HG03045 (cell line): ENCODE measurements around the gene KRTAP20-2.

Experiments used
- ATAC-seq: cut with Tn5 transposase; IDR thresholded peaks from one replicate; pipeline ENCODE4 v1.9.1; 2021; ENCODE audit warnings: mild to moderate bottlenecking, moderate library complexity; ENCODE audit not compliant: unreplicated experiment

The KRTAP20-2 gene

DNA sequence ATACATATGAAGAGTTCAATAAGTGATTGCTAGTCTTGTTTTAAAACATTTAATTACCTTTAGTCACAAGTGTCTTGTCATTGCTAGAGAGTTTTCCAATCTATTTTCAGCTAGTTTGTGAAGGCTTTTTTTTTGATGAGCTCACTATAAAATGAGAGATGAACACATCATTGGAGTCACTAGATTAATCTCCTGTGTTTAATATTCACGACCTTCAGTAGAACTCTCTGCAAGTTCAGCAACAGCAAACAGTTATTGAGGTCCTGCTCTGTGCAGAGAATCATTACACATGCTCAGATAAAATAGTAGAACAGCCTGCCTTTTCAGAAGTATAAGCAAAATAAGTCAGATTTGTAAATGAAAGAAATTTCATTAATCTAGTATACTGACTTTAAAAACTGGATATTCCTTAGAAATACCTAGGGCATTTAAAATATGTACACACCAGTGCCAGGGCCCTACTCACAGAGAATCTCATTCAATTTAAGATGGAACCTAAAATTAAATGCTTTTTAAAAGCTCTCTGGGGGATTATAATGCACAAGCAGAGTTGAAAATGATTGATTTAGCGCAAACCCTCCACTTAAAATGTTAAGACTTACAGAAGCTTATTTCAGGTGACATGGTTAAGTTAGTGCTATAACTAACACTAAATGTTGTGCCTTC, 38.1 kb downstream of the KRTAP20-2 start:
- ATAC-seq = no peak

DNA sequence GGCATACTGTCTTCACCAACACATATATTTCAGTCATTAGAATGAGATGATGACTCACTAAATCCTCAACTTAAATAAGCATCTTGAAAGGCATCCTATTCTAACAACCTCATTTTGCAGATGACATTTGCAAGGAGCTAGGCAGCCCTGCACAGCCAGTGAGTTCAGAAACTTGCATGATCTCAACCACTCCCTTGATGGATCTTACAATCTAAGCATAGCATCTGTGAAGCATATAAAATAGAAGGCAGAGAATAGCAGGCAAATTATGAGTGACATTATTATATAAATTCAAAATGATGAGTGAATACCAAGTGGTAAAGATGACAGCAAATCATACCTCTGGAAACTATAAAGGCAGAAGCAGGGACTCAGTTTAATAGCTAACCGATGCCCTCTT, 39.3 kb downstream of the KRTAP20-2 start:
- no peak for ATAC-seq

DNA sequence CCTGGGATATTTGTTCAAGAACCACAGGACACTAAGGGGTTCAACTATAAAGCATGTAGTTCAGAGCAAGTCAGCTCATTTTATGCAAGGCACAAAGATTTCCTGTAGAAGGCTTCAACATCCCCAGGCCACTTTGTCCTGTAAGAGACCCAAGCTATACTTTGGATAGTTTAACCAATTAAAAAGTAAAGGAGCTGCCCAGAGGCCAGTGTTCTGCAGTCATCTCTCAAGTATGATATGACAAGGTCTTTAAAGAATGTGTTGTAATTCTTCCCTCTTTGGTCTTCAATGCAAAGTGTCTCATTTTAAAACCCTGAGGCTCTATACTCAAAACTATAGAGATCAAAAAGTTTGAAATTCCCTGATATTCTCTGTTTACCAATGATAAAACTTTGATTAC, 41.7 kb downstream of the KRTAP20-2 start:
- no peak for ATAC-seq

DNA sequence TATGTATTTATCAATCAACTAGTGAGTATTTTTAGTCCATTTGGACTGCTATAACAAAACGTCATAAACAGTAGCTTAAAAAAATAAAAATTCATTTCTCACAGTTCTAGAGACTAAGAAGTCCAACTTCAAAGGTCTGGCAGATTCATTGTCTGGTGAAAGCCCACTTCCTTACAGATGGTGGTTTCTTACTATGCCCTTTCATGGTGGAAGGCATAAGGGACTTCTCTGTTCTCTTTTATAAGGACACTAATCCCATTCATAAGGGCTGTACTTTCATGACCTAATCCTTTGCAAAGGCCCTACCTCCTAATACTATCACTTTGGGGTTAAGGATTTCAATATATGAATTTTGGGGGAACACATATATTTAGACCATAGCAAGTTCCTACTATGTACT, 45.6 kb downstream of the KRTAP20-2 start:
- ATAC-seq = no peak

DNA sequence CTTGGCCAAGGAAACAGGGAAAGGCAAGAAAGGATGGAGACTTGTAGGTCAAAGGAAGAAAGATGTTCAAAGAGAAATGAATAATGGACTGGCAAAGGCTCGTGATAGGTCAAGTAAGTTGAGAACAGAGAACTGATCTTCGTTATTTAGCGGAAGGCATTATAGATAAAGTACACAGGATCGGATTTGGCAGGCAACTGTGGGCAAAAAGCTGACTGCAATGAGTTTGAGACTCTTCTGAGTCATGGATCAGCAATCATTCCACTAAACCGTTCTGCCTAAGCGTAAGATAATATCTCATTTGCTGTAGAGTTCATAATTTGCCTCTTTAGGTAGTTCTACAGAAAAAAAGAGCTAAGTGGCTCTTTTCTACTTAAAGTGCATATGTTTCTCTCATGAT, 49.5 kb downstream of the KRTAP20-2 start:
- ATAC-seq = no peak
